ENCODE measurements around the gene CAPN12.

DNA sequence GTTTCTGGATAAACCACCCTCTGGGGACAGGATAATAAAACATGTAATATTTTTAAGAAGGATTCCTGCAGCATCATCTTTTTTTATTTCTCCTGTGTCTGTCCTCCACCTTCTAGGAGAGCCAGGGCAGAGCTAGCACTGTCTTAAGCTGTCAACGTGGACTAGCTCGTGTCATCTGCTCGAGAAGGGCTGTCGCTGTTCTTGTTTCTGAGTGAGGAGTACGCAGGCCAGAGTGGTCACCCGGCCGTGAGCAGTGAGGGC lies 13.9 kb downstream of the CAPN12 start:
- TF ChIP-seq GATA2 (IDR thresholded peaks at IDR 0.05; ENCODE audit: low read depth, low read length) (no peak), GATA3 (IDR thresholded peaks at IDR 0.05; ENCODE audit: low read depth, low read length) (no peak)

Data from SH-SY5Y (cell line).